H1 (cell line): ENCODE measurements around the gene PDE1C. TPM values are rescaled to one million over a fixed set of nuclear protein-coding genes. Genes with fewer than 3 reads are reported as not detected.

Experiments used
- CTCF ChIA-PET: fragments of 300-600 bp; sonication (Branson Sonifier 250); formaldehyde crosslinking; loops from one replicate; lab custom pipeline; 2021; ENCODE audit not compliant: partially characterized antibody; lab: Charles Lee
- POLR2A ChIA-PET: fragments of 300-600 bp; sonication (Branson Sonifier 250); formaldehyde crosslinking; loops from one replicate; lab custom pipeline; 2021; ENCODE audit warnings: inconsistent platforms; ENCODE audit not compliant: partially characterized antibody; lab: Charles Lee
- DNase-seq, 2 experiments: peaks; one replicate each; pipeline versions ENCODE4 v3.0.0 to v3.0.0-alpha.2; 2010 to 2022; ENCODE audit warnings: low spot score in 2 of 2, low read depth in 1 of 2, mixed read lengths in 1 of 2
- FAIRE-seq: peaks from 2 replicates; lab custom pipeline; 2011; peaks lifted over from hg19 to GRCh38; lab: Jason Lieb, UNC
- H2AFZ ChIP-seq: 2 replicates; pipeline ENCODE4 v1.8.1; 2012; ENCODE audit warnings: low read length, inconsistent platforms
- H2AK5ac ChIP-seq: 2 replicates; pipeline ENCODE4 v1.6.1; 2013; ENCODE audit warnings: low read depth, low read length
- H2BK120ac ChIP-seq: replicated peaks from 2 replicates; pipeline ENCODE3; 2013; ENCODE audit warnings: low read depth, low read length, inconsistent platforms
- H2BK12ac ChIP-seq: 2 replicates; pipeline ENCODE4 v1.6.1; 2013; ENCODE audit warnings: low read depth, low read length
- H2BK15ac ChIP-seq: 2 replicates; pipeline ENCODE4 v1.6.1; 2013; ENCODE audit warnings: low read length
- H2BK20ac ChIP-seq: 2 replicates; pipeline ENCODE4 v1.6.1; 2013; ENCODE audit warnings: low read length
- H2BK5ac ChIP-seq: 2 replicates; pipeline ENCODE4 v1.6.1; 2013; ENCODE audit warnings: low read depth, low read length
- H3K14ac ChIP-seq: 2 replicates; pipeline ENCODE4 v1.6.1; 2013; ENCODE audit warnings: inconsistent platforms; ENCODE audit not compliant: insufficient read length
- H3K18ac ChIP-seq: 2 replicates; pipeline ENCODE4 v1.6.1; 2013; ENCODE audit warnings: low read length; ENCODE audit errors: extremely low read depth
- H3K23ac ChIP-seq: 2 replicates; pipeline ENCODE4 v1.6.1; 2013; ENCODE audit warnings: inconsistent platforms; ENCODE audit not compliant: insufficient read length
- H3K23me2 ChIP-seq: 2 replicates; pipeline ENCODE4 v1.6.1; 2013; ENCODE audit warnings: low read depth, low read length
- H3K27ac ChIP-seq: 2 replicates; pipeline ENCODE4 v1.6.1; 2011; ENCODE audit warnings: low read depth, low read length, inconsistent platforms
- H3K27me3 ChIP-seq, 4 experiments: replicated peaks in 1 of 4; 1 replicate in 1 of 4; 2 replicates in 3 of 4; pipeline versions ENCODE4 v1.6.1 to v1.8.1; 2011 to 2013; ENCODE audit warnings: low read length in 3 of 4, mild to moderate bottlenecking in 3 of 4, inconsistent platforms in 2 of 4, mixed read lengths in 2 of 4, moderate library complexity in 1 of 4; ENCODE audit not compliant: control insufficient read depth in 3 of 4, insufficient read depth in 3 of 4; ENCODE audit errors: extremely low read depth in 1 of 4
- H3K36me3 ChIP-seq, 4 experiments: 2 replicates each; pipeline versions ENCODE4 v1.6.1 to v1.8.1; 2011 to 2013; ENCODE audit warnings: mild to moderate bottlenecking in 4 of 4, low read length in 3 of 4, moderate library complexity in 2 of 4, control low read depth in 1 of 4, inconsistent platforms in 1 of 4; ENCODE audit not compliant: insufficient read depth in 4 of 4, control insufficient read depth in 2 of 4
- H3K4ac ChIP-seq: replicated peaks from 2 replicates; pipeline ENCODE3; 2013; ENCODE audit warnings: low read length, low read depth, mixed read lengths, inconsistent platforms; ENCODE audit not compliant: insufficient read length
- H3K4me1 ChIP-seq, 4 experiments: replicated peaks in 1 of 4; 1 replicate in 1 of 4; 2 replicates in 3 of 4; pipeline versions ENCODE4 v1.6.1 to v1.8.1; 2011 to 2013; ENCODE audit warnings: low read length in 3 of 4, inconsistent platforms in 2 of 4, mixed read lengths in 1 of 4; ENCODE audit not compliant: insufficient read depth in 4 of 4, control insufficient read depth in 3 of 4
- H3K4me2 ChIP-seq, 2 experiments: 2 replicates each; pipeline versions ENCODE4 v1.6.1 to v1.8.1; 2011 to 2013; ENCODE audit warnings: low read depth in 2 of 2, low read length in 2 of 2, control low read depth in 1 of 2, inconsistent platforms in 1 of 2, mild to moderate bottlenecking in 1 of 2; ENCODE audit not compliant: insufficient read depth in 1 of 2
- H3K4me3 ChIP-seq, 4 experiments: fragments of 200-600, 300-600 bp in 1 of 4; sonication (generic), shearing (Covaris generic), sonication (Bioruptor Twin) in 1 of 4; 2 replicates each; pipeline versions ENCODE4 v1.5.1 to v1.8.1; 2011 to 2016; ENCODE audit warnings: low read length in 4 of 4, low read depth in 3 of 4, control low read depth in 2 of 4, inconsistent platforms in 2 of 4, mild to moderate bottlenecking in 2 of 4, mixed read lengths in 1 of 4, moderate library complexity in 1 of 4; ENCODE audit not compliant: insufficient read depth in 2 of 4; ENCODE audit errors: extremely low read depth in 1 of 4
- H3K56ac ChIP-seq: replicated peaks from 2 replicates; pipeline ENCODE3; 2013; ENCODE audit warnings: low read depth, mild to moderate bottlenecking, mixed read lengths, low read length, inconsistent platforms; ENCODE audit not compliant: insufficient read length
- H3K79me1 ChIP-seq: 2 replicates; pipeline ENCODE4 v1.6.1; 2013; ENCODE audit warnings: low read depth, low read length, control low read depth
- H3K79me2 ChIP-seq, 2 experiments: 2 replicates each; pipeline versions ENCODE4 v1.6.1 to v1.8.1; 2012 to 2013; ENCODE audit warnings: low read length in 2 of 2, mild to moderate bottlenecking in 2 of 2, inconsistent platforms in 1 of 2; ENCODE audit not compliant: insufficient read depth in 2 of 2, control insufficient read depth in 1 of 2
- H3K9ac ChIP-seq, 4 experiments: replicated peaks in 1 of 4; 1 replicate in 1 of 4; 2 replicates in 3 of 4; pipeline versions ENCODE4 v1.6.1 to v1.8.1; 2011 to 2013; ENCODE audit warnings: low read depth in 3 of 4, low read length in 3 of 4, control low read depth in 2 of 4, mild to moderate bottlenecking in 2 of 4, moderate library complexity in 2 of 4, inconsistent platforms in 1 of 4; ENCODE audit errors: extremely low read depth in 1 of 4
- H3K9me3 ChIP-seq, 2 experiments: 2 replicates each; pipeline versions ENCODE4 v1.6.1 to v1.8.1; 2012 to 2013; ENCODE audit warnings: mild to moderate bottlenecking in 2 of 2, moderate library complexity in 2 of 2, control low read depth in 1 of 2, inconsistent platforms in 1 of 2, low read depth in 1 of 2, low read length in 1 of 2, mixed read lengths in 1 of 2; ENCODE audit not compliant: insufficient read depth in 2 of 2
- H4K20me1 ChIP-seq, 2 experiments: replicated peaks in 1 of 2; 2 replicates each; pipeline versions ENCODE3 to v1.8.1; 2011 to 2013; ENCODE audit warnings: inconsistent platforms in 2 of 2, low read length in 2 of 2, mild to moderate bottlenecking in 1 of 2; ENCODE audit not compliant: insufficient read depth in 2 of 2, control insufficient read depth in 1 of 2
- H4K5ac ChIP-seq: 2 replicates; pipeline ENCODE4 v1.6.1; 2013; ENCODE audit warnings: low read length, low read depth, mixed read lengths, inconsistent platforms; ENCODE audit not compliant: insufficient read length
- H4K8ac ChIP-seq: 2 replicates; pipeline ENCODE4 v1.8.0; 2013; ENCODE audit warnings: mild to moderate bottlenecking, moderate library complexity, low read length, inconsistent platforms; ENCODE audit not compliant: insufficient read depth; ENCODE audit errors: extremely low read depth
- H4K91ac ChIP-seq: replicated peaks from 2 replicates; pipeline ENCODE3; 2013; ENCODE audit warnings: low read length, mixed read lengths, inconsistent platforms; ENCODE audit not compliant: insufficient read length
- ATF3 ChIP-seq: IDR thresholded peaks from 2 replicates; pipeline ENCODE4 v1.6.1; 2011; ENCODE audit warnings: low read depth, mild to moderate bottlenecking, low read length; ENCODE audit not compliant: insufficient read depth
- CHD1 ChIP-seq: IDR thresholded peaks from 2 replicates; pipeline ENCODE4 v1.6.1; 2012; ENCODE audit warnings: low read depth, low read length, improper control_type of control experiment
- CTCF ChIP-seq, 3 experiments: IDR thresholded peaks; 1 replicate in 2 of 3; 2 replicates in 1 of 3; pipeline versions ENCODE4 v1.5.1 to v1.6.1; 2011; ENCODE audit warnings: low read length in 3 of 3, mild to moderate bottlenecking in 3 of 3, inconsistent platforms in 2 of 3, low read depth in 1 of 3, moderate library complexity in 1 of 3; ENCODE audit not compliant: insufficient read depth in 1 of 3; ENCODE audit errors: control extremely low read depth in 1 of 3
- GTF2F1 ChIP-seq: IDR thresholded peaks from 2 replicates; pipeline ENCODE4 v1.6.1; 2012; ENCODE audit warnings: low read depth, low read length, improper control_type of control experiment, borderline replicate concordance
- KDM5A ChIP-seq: fragments of 200-600 bp; IDR thresholded peaks from 2 replicates; pipeline ENCODE4 v1.7.1; 2012; ENCODE audit warnings: mild to moderate bottlenecking, low read length, inconsistent platforms, mixed read lengths
- WGBS, 2 experiments: shearing (Covaris generic) in 1 of 2; methylation state at CpG; one replicate each; pipeline versions ENCODE4 v1.1.6 to v1.1.7; 2013 to 2015; ENCODE audit warnings: low lambda C conversion rate in 2 of 2, mixed read lengths in 2 of 2, inconsistent platforms in 1 of 2, low coverage in 1 of 2, missing lambda C conversion rate in 1 of 2; ENCODE audit not compliant: insufficient replicate concordance in 2 of 2, insufficient coverage in 1 of 2, insufficient read length in 1 of 2; ENCODE audit errors: extremely low coverage in 1 of 2, missing lambda C conversion rate in 1 of 2; 5-methylcytosine and 5-hydroxymethylcytosine counted together
- polyA plus RNA-seq, 7 experiments: library from polyadenylated mRNA; depleted of rRNA in 3 of 7; stranded (reverse) in 5 of 7; unstranded in 2 of 7; fragments of >200 nt in 5 of 7; fragments of 200-250 nt in 2 of 7; gene quantifications; 1 replicate in 5 of 7; 2 replicates in 1 of 7; 4 replicates in 1 of 7; pipeline versions ENCODE4 v1.2.1 to v1.2.3, GENCODE V29; 2011 to 2013; ENCODE audit warnings: missing spikeins in 2 of 7, mixed read lengths in 2 of 7
- total RNA-seq: library from RNA; stranded (reverse); fragmentation: NEBNext Ultra II Directional; extraction: Animal tissue kit (Norgen Biotek cat#: 25700); gene quantifications from 2 replicates; pipeline ENCODE4 v1.2.1, GENCODE V29; 2021

Gene PDE1C
- total and polyA plus RNA-seq, 2 of the 8 experiments (the other 6 are each of a cell fraction or from before 2014, with no cell fraction given): 0.11 to 1.1 TPM

- Histone ChIP-seq H3K36me3 (no peaks in the 10 kb centered on the region), H2BK120ac (no peak overlapping the region), H3K9ac (no peak overlapping the region), H3K4me1 (no peaks in the 10 kb centered on the region), H3K14ac (no peak overlapping the region), H3K56ac (no peak overlapping the region), H3K4ac (no peak overlapping the region), H3K4me2 (no peak overlapping the region), H2BK20ac (no peak overlapping the region), H2AK5ac (no peak overlapping the region), H3K79me2 (no peaks in the 10 kb centered on the region), H3K23me2 (no peaks in the 10 kb centered on the region), H4K20me1 (no peaks in the 10 kb centered on the region), H3K27me3 (no peaks in the 10 kb centered on the region), H3K4me3 (no peak overlapping the region), H4K8ac (no peak overlapping the region), H3K79me1 (no peaks in the 10 kb centered on the region), H3K18ac (no peak overlapping the region), H2BK15ac (no peak overlapping the region), H4K5ac (no peak overlapping the region), H4K91ac (no peak overlapping the region), H3K27ac (no peak overlapping the region), H2AFZ (no peak overlapping the region), H3K23ac (no peak overlapping the region), H2BK5ac (no peak overlapping the region), H2BK12ac (no peak overlapping the region), H3K9me3 (peaks cover 5 to 13% of the 10 kb centered on the region in 2 experiments; a peak in 2 of 4 replicates)
- ChIA-PET POLR2A (no interaction called here), CTCF (no interaction called here)
- WGBS, 2 experiments: 93% methylated on average over 2 of the region's 2 CpGs; no CpG with 5 or more reads in 1 of the 2 experiments
- DNase-seq (no peak), FAIRE-seq (no peak)
- TF ChIP-seq KDM5A (no peak), GTF2F1 (no peak), CHD1 (no peak), ATF3 (no peak), CTCF (IDR thresholded peaks at IDR 0.05; ENCODE audit: control extremely low read depth in 1 of 3, insufficient read depth in 1 of 3, low read depth in 1 of 3, low read length in 3 of 3) (no peak)
These were observed 64.6 kb downstream of the PDE1C start for GRCh38 chr7:32005577-32005976.
